ENCODE data around the gene PIH1D2. TPM values are rescaled to one million over a fixed set of nuclear protein-coding genes. Genes with fewer than 3 reads are reported as not detected.

Gene PIH1D2
- total RNA-seq, 4 donors from 2014 or later, result 0.29 to 5.5 (median 1.6) TPM

Small RNAs within 50 kb of the gene (small RNA-seq; reads per million reads assigned to genes)
- gene AP000907.3, result not detected
- not detected for gene RNU6-893P

Other genes starting within 250 kb of the PIH1D2 start
- 10 to 100 TPM; 23.6 to 60.2 (median 49.4) TPM for gene ALG9, start 202.4 kb downstream of the PIH1D2 start, total RNA-seq
- 1 to 10 TPM in 3 of 4 donors, not detected in 1; 1.7 to 7.4 (median 3.3) TPM for gene FDXACB1, start 194.9 kb downstream of the PIH1D2 start, total RNA-seq
- 10 to 100 TPM in 1 of 4 donors, 1 to 10 TPM in 2, under 1 TPM in 1; 0.29 to 22.8 (median 4.2) TPM for gene CFAP68, start 194.5 kb downstream of the PIH1D2 start, total RNA-seq
- 100 to 1,000 TPM in 1 of 4 donors, 10 to 100 TPM in 3; 19.9 to 179 (median 56.5) TPM for gene CRYAB, start 162.2 kb downstream of the PIH1D2 start, total RNA-seq
- gene HSPB2, start 161.3 kb downstream of the PIH1D2 start, total RNA-seq, result 1 to 10 TPM in 1 of 4 donors, under 1 TPM in 1, not detected in 2; 0.21 to 5.2 TPM
- 1 to 10 TPM in 2 of 4 donors, not detected in 2; 1.6 to 2.4 TPM for gene C11orf52, start 155.1 kb downstream of the PIH1D2 start, total RNA-seq
- 10 to 100 TPM; 38.7 to 63.0 (median 51.4) TPM for gene DIXDC1, start 136.7 kb downstream of the PIH1D2 start, total RNA-seq
- gene DLAT, start 48.6 kb downstream of the PIH1D2 start, total RNA-seq, result 10 to 100 TPM; 11.8 to 32.7 (median 24.7) TPM
- gene NKAPD1, start 282 bp upstream of the PIH1D2 start, total RNA-seq, result 10 to 100 TPM in 2 of 4 donors, 1 to 10 TPM in 2; 2.3 to 32.9 (median 14.3) TPM
- gene TIMM8B, start 12.7 kb upstream of the PIH1D2 start, total RNA-seq, result 10 to 100 TPM; 17.7 to 56.1 (median 43.6) TPM
- 100 to 1,000 TPM in 2 of 4 donors, 10 to 100 TPM in 2; 84.7 to 157 (median 104) TPM for gene SDHD, start 12.9 kb upstream of the PIH1D2 start, total RNA-seq
- 1 to 10 TPM; 1.2 to 6.8 (median 3.9) TPM for gene IL18, start 90.1 kb upstream of the PIH1D2 start, total RNA-seq
- gene TEX12, start 93.4 kb upstream of the PIH1D2 start, total RNA-seq, result 1 to 10 TPM in 2 of 4 donors, not detected in 2; 1.3 to 1.7 TPM
- gene BCO2, start 101.5 kb upstream of the PIH1D2 start, total RNA-seq, result 10 to 100 TPM in 3 of 4 donors, 1 to 10 TPM in 1; 4.6 to 15.3 (median 14.2) TPM
- gene PTS, start 152.4 kb upstream of the PIH1D2 start, total RNA-seq, result 10 to 100 TPM; 15.9 to 43.5 (median 35.4) TPM
- gene PLET1, start 186.8 kb upstream of the PIH1D2 start, total RNA-seq, result not detected

All from uterus (tissue), 4 donors.